ENCODE measurements around the gene ADAMTS12. TPM values are rescaled to one million over a fixed set of nuclear protein-coding genes. Genes with fewer than 3 reads are reported as not detected.

ADAMTS12 gene
- total and polyA plus RNA-seq, 4 donors: 0.49 to 6.4 (median 2.3) TPM

DNA sequence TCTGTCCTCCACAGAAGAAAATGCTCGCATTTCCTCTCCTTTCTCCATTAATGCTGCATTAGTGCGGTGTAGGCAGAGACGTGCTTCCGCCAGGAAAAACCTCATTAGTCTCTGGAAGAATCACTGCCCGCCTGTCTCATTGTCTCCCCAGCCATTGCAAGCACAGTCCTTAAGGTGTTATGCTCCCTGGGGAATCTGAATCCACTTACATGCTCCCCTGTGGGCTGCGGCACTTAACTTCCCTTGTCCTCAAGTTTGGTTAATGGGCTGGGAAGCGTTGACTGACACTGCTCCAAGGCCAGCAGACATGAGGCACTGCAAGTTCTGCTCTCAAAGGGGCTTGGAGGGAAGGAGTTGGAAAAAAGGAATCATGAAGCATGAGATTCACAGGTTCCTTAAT is 409.5 kb downstream of the ADAMTS12 start:
- Histone ChIP-seq H3K4me3 (ENCODE audit: low read depth in 1 of 3, low read length in 3 of 3) (no peak overlapping the region), H3K9me3 (ENCODE audit: control insufficient read depth in 4 of 4, low read length in 3 of 4) (no peaks in the 10 kb centered on the region), H3K27ac (ENCODE audit: low read depth in 1 of 2, low read length in 2 of 2) (no peak overlapping the region), H3K27me3 (ENCODE audit: control insufficient read depth in 4 of 4, insufficient read depth in 4 of 4, low read length in 3 of 4) (no peaks in the 10 kb centered on the region), H3K9ac (ENCODE audit: low read depth in 1 of 2, low read length in 2 of 2) (no peak overlapping the region), H3K36me3 (ENCODE audit: control insufficient read depth in 4 of 4, insufficient read depth in 3 of 4, low read depth in 1 of 4, low read length in 3 of 4) (peaks cover 0 to 9% (median 4%) of the 10 kb centered on the region in 4 donors), H3K4me1 (ENCODE audit: control insufficient read depth in 4 of 4, insufficient read depth in 4 of 4, low read length in 3 of 4) (peaks cover 0 to 5% (median under 1%) of the 10 kb centered on the region in 4 donors)
- TF ChIP-seq FOXA2 (IDR thresholded peaks at IDR 0.05) (no peak), YY1 (IDR thresholded peaks at IDR 0.05) (no peak), RAD21 (IDR thresholded peaks at IDR 0.05) (no peak), HNF4A (conservative IDR thresholded peaks at IDR 0.05) (no peak), HNF4G (IDR thresholded peaks at IDR 0.05) (no peak), RXRA (IDR thresholded peaks at IDR 0.05) (no peak)
- TF ChIP-seq, protein P1, sequence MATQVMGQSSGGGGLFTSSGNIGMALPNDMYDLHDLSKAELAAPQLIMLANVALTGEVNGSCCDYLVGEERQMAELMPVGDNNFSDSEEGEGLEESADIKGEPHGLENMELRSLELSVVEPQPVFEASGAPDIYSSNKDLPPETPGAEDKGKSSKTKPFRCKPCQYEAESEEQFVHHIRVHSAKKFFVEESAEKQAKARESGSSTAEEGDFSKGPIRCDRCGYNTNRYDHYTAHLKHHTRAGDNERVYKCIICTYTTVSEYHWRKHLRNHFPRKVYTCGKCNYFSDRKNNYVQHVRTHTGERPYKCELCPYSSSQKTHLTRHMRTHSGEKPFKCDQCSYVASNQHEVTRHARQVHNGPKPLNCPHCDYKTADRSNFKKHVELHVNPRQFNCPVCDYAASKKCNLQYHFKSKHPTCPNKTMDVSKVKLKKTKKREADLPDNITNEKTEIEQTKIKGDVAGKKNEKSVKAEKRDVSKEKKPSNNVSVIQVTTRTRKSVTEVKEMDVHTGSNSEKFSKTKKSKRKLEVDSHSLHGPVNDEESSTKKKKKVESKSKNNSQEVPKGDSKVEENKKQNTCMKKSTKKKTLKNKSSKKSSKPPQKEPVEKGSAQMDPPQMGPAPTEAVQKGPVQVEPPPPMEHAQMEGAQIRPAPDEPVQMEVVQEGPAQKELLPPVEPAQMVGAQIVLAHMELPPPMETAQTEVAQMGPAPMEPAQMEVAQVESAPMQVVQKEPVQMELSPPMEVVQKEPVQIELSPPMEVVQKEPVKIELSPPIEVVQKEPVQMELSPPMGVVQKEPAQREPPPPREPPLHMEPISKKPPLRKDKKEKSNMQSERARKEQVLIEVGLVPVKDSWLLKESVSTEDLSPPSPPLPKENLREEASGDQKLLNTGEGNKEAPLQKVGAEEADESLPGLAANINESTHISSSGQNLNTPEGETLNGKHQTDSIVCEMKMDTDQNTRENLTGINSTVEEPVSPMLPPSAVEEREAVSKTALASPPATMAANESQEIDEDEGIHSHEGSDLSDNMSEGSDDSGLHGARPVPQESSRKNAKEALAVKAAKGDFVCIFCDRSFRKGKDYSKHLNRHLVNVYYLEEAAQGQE (IDR thresholded peaks at IDR 0.05): no peak
- TF ChIP-seq, protein P2, sequence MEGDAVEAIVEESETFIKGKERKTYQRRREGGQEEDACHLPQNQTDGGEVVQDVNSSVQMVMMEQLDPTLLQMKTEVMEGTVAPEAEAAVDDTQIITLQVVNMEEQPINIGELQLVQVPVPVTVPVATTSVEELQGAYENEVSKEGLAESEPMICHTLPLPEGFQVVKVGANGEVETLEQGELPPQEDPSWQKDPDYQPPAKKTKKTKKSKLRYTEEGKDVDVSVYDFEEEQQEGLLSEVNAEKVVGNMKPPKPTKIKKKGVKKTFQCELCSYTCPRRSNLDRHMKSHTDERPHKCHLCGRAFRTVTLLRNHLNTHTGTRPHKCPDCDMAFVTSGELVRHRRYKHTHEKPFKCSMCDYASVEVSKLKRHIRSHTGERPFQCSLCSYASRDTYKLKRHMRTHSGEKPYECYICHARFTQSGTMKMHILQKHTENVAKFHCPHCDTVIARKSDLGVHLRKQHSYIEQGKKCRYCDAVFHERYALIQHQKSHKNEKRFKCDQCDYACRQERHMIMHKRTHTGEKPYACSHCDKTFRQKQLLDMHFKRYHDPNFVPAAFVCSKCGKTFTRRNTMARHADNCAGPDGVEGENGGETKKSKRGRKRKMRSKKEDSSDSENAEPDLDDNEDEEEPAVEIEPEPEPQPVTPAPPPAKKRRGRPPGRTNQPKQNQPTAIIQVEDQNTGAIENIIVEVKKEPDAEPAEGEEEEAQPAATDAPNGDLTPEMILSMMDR (IDR thresholded peaks at IDR 0.05; ENCODE audit: low read depth, low read length, missing input control): no peak
- TF ChIP-seq, protein P3, sequence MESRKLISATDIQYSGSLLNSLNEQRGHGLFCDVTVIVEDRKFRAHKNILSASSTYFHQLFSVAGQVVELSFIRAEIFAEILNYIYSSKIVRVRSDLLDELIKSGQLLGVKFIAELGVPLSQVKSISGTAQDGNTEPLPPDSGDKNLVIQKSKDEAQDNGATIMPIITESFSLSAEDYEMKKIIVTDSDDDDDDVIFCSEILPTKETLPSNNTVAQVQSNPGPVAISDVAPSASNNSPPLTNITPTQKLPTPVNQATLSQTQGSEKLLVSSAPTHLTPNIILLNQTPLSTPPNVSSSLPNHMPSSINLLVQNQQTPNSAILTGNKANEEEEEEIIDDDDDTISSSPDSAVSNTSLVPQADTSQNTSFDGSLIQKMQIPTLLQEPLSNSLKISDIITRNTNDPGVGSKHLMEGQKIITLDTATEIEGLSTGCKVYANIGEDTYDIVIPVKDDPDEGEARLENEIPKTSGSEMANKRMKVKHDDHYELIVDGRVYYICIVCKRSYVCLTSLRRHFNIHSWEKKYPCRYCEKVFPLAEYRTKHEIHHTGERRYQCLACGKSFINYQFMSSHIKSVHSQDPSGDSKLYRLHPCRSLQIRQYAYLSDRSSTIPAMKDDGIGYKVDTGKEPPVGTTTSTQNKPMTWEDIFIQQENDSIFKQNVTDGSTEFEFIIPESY (IDR thresholded peaks at IDR 0.05): no peak
- no peak for DNase-seq (ENCODE audit: low spot score)
- 90% methylated on average over 7 of the region's 7 CpGs for WGBS

DNA sequence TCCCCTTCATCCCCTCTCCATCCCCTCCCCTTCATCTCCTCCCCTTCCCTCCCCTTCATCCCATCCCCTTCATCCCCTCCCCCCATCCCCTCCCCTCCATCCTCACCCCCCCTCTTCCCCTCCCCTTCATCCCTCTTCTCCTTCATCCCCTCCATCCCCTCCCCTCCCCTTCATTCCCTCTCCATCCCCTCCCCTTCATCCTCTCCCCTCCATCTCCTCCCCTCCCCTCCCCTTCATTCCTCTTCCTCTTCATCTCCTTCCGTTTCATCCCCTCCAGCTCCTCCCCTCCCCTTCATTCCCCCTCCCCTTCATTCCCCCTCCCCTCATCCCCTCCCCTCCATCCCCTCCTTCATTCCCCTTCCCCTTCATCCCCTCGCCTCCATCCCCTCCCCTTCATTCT is 410.9 kb downstream of the ADAMTS12 start:
- no peak overlapping the region for H3K4me3 ChIP-seq (ENCODE audit: low read depth in 1 of 3, low read length in 3 of 3)
- TF ChIP-seq, protein P2 (IDR thresholded peaks at IDR 0.05; ENCODE audit: low read depth, low read length, missing input control): no peak
- no peak for TF ChIP-seq JUND (IDR thresholded peaks at IDR 0.05)
- no peak for TF ChIP-seq HNF4G (IDR thresholded peaks at IDR 0.05)
- TF ChIP-seq NR2F2 (IDR thresholded peaks at IDR 0.05): no peak
- TF ChIP-seq, protein P1 (IDR thresholded peaks at IDR 0.05): no peak
- no peak for TF ChIP-seq FOXA1 (IDR thresholded peaks at IDR 0.05)
- no peak for TF ChIP-seq SP1 (IDR thresholded peaks at IDR 0.05)
- TF ChIP-seq, protein P3 (IDR thresholded peaks at IDR 0.05): no peak
- no peak for TF ChIP-seq EGR1 (IDR thresholded peaks at IDR 0.05; ENCODE audit: low read depth in 2 of 2)
- TF ChIP-seq YY1 (IDR thresholded peaks at IDR 0.05): no peak
- TF ChIP-seq HNF4A (conservative IDR thresholded peaks at IDR 0.05): no peak
- TF ChIP-seq RAD21 (IDR thresholded peaks at IDR 0.05): no peak
- no peak for TF ChIP-seq TAF1 (conservative IDR thresholded peaks at IDR 0.05)
- TF ChIP-seq RXRA (IDR thresholded peaks at IDR 0.05): no peak
- TF ChIP-seq, protein P4, sequence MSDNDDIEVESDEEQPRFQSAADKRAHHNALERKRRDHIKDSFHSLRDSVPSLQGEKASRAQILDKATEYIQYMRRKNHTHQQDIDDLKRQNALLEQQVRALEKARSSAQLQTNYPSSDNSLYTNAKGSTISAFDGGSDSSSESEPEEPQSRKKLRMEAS (IDR thresholded peaks at IDR 0.05): no peak

More for the DNA sequence above, 410.9 kb downstream of the ADAMTS12 start:
- Histone ChIP-seq H3K9me3 (ENCODE audit: control insufficient read depth in 4 of 4, low read length in 3 of 4) (no peaks in the 10 kb centered on the region), H3K4me1 (ENCODE audit: control insufficient read depth in 4 of 4, insufficient read depth in 4 of 4, low read length in 3 of 4) (peaks cover 0 to 5% (median under 1%) of the 10 kb centered on the region in 4 donors), H3K36me3 (ENCODE audit: control insufficient read depth in 4 of 4, insufficient read depth in 3 of 4, low read depth in 1 of 4, low read length in 3 of 4) (peaks cover 0 to 14% (median 4%) of the 10 kb centered on the region in 4 donors), H3K27me3 (ENCODE audit: control insufficient read depth in 4 of 4, insufficient read depth in 4 of 4, low read length in 3 of 4) (no peaks in the 10 kb centered on the region), H3K9ac (ENCODE audit: low read depth in 1 of 2, low read length in 2 of 2) (no peak overlapping the region), H3K27ac (ENCODE audit: low read depth in 1 of 2, low read length in 2 of 2) (no peak overlapping the region)
- DNase-seq (ENCODE audit: low spot score): no peak
- WGBS: 91% methylated on average over 2 of the region's 2 CpGs

All from liver (tissue), 9 donors.